ENCODE results near the gene FAM53A.
A peak's percentile ranks its signal among the peaks of the same experiment; 100 is the strongest.
"Not testable (repeated sequence)": the region's sequence is repeated elsewhere in the genome, so short reads cannot be mapped to it uniquely, and the experiment has no call there.

Gene FAM53A

GRCh38 chr4:1686440-1687036 lies 2.4 kb upstream of the FAM53A start:
- no peak for DNase-seq

DNA sequence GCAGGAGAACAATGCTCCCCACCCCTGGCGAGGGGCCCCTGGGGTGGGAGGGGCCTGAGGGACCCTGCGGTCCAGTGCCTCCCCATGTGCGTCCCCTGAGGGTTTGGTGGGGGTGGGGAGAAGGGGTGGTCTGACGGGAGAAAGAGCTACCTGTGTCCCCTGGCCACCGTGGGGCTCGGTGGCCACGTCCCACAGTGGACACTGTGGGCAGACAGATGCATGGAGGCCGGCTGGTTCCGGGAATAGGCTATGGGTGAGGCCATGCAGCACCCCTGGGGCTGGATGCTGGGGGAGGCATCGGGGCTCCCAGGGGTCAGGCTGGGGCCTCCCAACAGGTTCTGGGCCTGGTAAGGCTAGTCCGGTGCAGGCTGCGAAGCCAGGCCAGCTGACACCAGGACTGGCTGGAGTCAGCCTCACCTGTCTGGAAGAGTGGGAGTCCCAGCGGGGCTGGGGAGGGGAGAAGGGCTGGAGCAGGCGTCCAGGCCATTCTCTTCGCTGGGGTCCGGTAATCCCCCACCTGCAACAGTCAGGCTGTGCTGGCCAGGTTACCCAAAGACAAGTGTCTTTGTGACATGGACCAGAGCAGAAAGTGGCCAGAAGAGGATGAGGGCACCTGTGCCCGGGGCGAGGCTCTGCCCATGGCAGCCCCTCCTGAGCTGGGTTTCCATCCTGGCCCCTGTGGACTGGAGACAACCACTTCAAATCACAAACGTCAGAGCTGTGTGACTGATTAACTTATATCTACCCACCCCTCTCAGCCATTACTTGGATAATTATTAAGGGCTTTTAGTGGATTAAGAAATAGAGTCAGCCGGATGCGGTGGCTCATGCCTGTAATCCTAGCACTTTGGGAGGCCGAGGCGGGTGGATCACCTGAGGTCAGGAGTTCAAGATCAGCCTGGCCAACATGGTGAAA lies 1.4 kb upstream of the FAM53A start:
- no peak for DNase-seq

DNA sequence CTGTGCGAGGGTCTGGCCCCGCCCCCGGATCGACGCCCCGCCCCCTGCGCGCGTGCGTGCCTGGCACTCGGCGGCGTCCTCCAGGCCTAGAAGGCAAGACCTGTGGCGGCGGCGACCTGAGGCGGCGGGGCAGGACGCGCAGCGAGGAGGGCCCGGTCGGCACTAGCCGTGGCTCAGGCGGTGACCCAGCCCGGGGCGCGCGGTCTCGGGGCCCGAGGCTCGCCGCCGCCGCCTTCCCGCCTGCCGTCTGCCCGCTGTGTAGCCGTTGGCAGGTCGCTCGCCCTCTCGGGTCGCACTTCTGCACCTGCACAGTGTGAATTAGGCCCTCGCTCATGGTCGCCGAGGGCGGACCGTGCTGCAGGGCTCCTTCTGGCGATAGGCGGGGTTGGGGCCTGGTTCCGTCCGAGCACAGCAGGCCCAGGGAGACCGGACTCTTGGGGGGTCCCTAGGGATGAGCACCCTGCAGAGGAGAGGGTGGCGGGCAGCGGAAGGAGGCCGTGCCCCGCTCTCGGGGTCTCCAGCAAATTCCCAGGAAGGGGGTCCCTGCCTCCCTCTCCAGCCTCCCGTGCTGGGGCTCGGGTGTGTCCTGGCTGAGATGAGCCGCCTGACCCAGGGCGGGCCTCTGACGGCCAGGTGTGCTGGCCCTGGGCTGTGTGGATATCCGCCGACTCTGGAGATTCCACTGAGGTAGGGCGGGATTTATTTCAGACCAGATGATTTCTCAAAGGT lies 557 bp upstream of the FAM53A start:
- DNase-seq, result no peak

GRCh38 chr4:1683261-1683735 lies 815 bp downstream of the FAM53A start:
- peak; percentile 86 for DNase-seq

- DNase-seq, result no peak
Observed at GRCh38 chr4:1682860-1683259, 1.3 kb downstream of the FAM53A start.

DNA sequence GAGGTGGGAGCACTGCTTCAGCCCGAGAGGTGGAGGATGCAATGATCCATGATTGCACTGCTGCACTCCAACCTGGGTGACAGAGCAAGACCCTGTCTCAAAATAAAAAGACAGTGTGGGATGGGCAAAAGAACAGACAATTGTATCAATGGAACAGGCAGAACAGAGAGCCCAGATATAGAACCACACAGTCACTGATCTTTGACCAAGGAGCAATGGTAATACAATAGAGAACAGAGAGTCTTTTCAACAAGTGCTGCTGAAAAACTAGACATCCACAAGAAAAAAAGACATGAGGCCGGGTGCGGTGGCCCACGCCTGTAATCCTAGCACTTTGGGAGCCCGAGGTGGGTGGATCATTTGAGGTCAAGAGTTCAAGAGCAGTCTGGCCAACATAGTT lies 5.9 kb downstream of the FAM53A start:
- DNase-seq, result no peak

- DNase-seq, result no peak
Observed at GRCh38 chr4:1676605-1677525, 7.2 kb downstream of the FAM53A start.

- no peak for DNase-seq
Observed at GRCh38 chr4:1675802-1676137, 8.3 kb downstream of the FAM53A start.

DNA sequence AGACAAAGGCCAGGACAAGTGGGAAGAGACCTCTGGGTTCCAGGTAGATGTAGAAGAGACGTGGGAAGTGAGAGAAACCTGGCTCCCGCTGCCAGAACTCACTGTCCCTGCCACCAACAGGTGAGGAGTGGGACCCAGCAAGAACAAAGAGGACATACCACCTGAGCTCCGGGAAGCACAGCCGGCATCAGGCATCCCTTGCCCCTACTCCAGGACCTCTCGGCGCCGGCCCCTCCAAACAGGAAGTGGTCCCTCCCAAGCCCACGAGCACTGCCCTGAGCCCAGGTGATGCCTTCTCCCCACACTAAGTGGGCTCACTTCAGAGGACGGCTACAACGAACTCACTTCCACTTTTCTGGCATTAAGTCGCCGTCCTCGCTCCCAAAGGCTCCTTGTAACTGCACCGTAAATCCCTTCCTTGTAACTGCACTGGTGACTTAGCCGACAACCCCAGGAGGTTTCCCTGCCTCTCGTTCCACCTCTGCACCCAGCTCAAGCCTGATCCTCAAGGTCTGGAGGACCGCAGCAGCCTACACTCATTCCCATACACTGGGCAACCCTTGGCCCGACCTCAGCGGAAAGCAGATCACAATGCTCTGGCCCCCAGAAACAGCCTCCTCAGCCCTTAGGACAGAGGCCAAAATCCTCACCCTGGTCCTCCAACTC lies 8.8 kb downstream of the FAM53A start:
- no peak for DNase-seq

DNA sequence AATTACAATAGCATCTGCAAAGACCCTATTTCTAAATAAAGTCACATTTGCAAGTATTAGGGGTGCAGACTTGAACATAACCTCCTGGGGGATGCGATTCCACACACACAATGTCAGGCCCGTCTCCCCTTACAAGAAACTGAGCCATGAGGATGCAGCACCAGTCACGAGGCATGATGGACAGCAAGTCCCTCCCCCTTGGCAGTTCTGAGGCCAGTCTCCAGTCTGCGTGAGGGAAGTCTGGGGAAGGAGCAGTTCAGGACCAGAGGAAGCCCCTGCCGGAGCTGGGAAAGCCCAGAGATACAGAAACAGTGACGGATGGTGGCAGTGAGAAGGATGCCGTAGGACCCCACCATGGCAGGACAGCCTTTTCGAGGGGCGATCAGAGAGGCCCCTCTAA lies 9.4 kb downstream of the FAM53A start:
- DNase-seq, result no peak

DNA sequence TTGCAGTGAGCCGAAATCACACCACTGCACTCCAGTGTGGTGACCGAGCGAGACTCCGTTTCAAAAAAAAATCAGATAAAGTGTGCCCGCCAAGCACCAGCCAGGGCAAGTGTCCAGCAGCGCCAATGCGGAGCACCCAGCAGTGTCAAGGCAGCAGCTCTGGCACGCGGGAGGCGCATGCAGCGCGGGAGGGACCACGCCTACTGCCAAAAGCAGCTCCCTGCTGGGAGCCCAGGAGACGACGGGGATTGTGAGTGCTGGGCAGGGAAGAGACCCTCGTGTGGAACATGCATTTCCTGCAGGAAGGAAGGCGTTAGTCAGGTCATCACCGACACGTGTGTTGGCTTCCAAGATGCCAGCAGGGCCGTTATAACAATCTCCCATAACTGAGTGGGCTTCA lies 10.4 kb downstream of the FAM53A start:
- DNase-seq, result no peak

GRCh38 chr4:1671011-1671410 lies 13.1 kb downstream of the FAM53A start:
- DNase-seq, result not testable (repeated sequence)

DNA sequence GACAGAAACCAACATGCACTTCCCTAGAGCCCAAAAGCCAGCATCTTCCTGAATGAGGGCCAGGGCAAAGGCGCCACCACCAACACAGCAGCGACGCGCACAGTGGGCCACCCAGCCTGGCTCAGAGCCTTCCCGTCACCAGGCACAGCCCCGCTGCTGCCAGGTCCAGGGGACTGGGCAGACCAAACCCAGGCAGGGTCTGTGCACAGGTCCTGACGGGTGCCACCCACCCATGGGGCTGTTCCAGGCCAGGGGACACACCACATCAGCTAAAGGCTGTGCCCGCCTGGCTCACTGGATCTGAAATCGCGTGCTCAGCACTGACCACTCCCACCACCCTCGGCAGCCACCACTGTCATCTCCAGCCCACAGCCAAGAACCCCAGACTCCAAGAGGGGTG lies 13.8 kb downstream of the FAM53A start:
- no peak for DNase-seq

DNA sequence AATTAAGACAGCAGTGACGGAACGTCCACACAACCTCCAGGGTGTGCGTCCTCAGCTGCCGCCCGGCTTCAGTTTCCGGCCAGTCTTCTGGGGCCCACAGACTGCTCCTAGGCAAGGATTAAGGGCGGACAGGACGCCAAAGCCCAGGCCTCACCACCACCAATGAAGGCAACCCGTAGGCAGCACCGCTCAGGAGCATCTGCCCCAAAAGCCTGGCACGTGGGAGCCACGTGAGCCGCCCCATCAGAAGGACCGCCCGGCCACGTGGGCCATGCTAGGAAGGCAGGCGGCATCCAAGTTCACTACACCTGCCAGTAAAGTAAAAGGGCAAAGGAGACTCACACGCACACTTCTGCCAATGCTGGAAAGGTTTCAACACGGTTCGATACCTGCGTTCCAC lies 14.3 kb downstream of the FAM53A start:
- no peak for DNase-seq

GRCh38 chr4:1669270-1669669 lies 14.8 kb downstream of the FAM53A start:
- DNase-seq, result no peak

- DNase-seq, result no peak
Observed at GRCh38 chr4:1668488-1668840, 15.6 kb downstream of the FAM53A start.

DNA sequence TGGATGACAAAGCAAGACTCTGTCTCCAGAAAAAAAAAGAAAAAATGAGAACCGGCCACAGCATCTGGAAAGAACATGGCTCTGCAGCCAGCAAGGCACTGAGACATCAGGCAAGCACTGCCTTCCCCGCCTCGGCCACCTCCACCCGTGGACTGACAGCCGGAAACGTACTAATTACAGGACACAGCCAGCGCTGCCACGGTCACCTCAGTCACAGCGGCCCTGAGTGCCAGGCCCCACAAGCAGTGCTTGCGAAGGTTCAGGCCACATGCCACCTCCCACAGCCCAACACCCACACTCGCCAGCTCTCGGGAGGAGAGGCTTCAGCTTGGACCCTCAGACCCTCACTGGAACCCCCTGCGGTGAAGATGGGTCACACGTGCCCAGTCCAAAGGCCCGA lies 16.8 kb downstream of the FAM53A start:
- DNase-seq, result no peak

DNA sequence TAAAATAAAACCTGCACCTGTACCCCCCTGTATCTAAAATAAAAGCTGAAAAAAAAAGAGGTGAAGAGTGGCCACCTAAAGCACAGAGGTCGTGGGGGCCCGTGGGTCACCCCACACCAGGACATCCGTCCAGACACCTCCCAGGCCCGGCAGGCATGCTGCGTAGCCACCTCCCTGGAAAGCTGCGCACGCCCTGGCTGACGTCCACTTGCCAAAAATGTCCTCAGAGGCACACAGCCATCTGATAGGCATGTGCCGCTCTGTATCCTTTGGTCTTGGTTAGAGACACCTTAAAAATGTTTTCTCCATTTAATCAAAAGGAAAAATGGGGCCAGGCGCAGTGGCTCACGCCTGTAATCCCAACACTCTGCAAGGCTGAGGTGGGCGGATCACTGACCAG lies 17.7 kb downstream of the FAM53A start:
- DNase-seq, result no peak

- no peak for DNase-seq
Observed at GRCh38 chr4:1664141-1664540, 20.0 kb downstream of the FAM53A start.

GRCh38 chr4:1663549-1663948 lies 20.6 kb downstream of the FAM53A start:
- DNase-seq, result no peak

DNA sequence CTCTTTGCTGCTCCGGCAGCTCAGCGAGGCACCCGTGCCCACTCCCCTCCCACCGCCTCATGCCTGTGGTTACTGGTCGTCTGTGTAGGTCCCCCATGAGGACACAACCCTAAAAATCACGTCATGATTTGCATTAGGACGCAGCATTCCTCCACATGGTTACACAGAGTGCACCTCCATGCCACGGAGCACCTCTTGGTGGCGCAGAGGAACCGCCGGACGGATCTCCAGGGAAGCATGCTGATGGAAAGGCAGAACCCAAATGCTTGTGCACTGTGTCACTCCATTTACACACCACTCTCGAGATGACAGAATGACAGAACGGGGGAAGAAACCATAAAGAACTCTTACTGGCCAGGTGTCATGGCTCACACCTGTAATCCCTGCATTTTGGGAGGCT lies 22.4 kb downstream of the FAM53A start:
- no peak for DNase-seq

Data from fibroblast of skin of back (primary cell).